Osteoblast (primary cell): ENCODE results near the gene HSPBP1. TPM values are rescaled to one million over a fixed set of nuclear protein-coding genes. Genes with fewer than 3 reads are reported as not detected.
"Not testable (repeated sequence)": the region's sequence is repeated elsewhere in the genome, so short reads cannot be mapped to it uniquely, and the experiment has no call there.

Experiments used
- DNase-seq: peaks from one replicate; pipeline ENCODE4 v3.0.0; 2011; ENCODE audit warnings: low spot score, mixed read lengths; ENCODE audit not compliant: insufficient read length; ENCODE audit errors: missing footprints
- H2AFZ ChIP-seq: 2 replicates; pipeline ENCODE4 v1.6.0; 2011; ENCODE audit warnings: mild to moderate bottlenecking, low read length
- H3K27ac ChIP-seq: 2 replicates; pipeline ENCODE4 v1.5.1; 2011; ENCODE audit warnings: mild to moderate bottlenecking, low read depth, low read length, moderate library complexity
- H3K27me3 ChIP-seq: 2 replicates; pipeline ENCODE4 v1.6.0; 2012; ENCODE audit warnings: mild to moderate bottlenecking, control low read depth, inconsistent platforms, low read length, moderate library complexity; ENCODE audit not compliant: insufficient read depth
- H3K36me3 ChIP-seq: 2 replicates; pipeline ENCODE4 v1.5.1; 2011; ENCODE audit warnings: mild to moderate bottlenecking, low read length, control low read depth, moderate library complexity; ENCODE audit not compliant: insufficient read depth
- H3K4me1 ChIP-seq: 2 replicates; pipeline ENCODE4 v1.5.1; 2011; ENCODE audit warnings: mild to moderate bottlenecking, low read length, control low read depth, moderate library complexity; ENCODE audit not compliant: insufficient read depth
- H3K4me2 ChIP-seq: 2 replicates; pipeline ENCODE4 v1.6.0; 2011; ENCODE audit warnings: mild to moderate bottlenecking, low read length; ENCODE audit not compliant: insufficient read depth
- H3K4me3 ChIP-seq: fragments of 200-600 bp; sonication (generic); 3 replicates; pipeline ENCODE4 v1.5.1; 2012; ENCODE audit warnings: mild to moderate bottlenecking, low read length, inconsistent platforms; ENCODE audit not compliant: insufficient read depth
- H3K79me2 ChIP-seq: 2 replicates; pipeline ENCODE4 v1.6.0; 2012; ENCODE audit warnings: mild to moderate bottlenecking, low read length, control low read depth, inconsistent platforms; ENCODE audit not compliant: insufficient read depth
- H3K9me3 ChIP-seq: 2 replicates; pipeline ENCODE4 v1.5.1; 2011; ENCODE audit warnings: low read depth, low read length, control low read depth
- H4K20me1 ChIP-seq: 2 replicates; pipeline ENCODE4 v1.6.0; 2012; ENCODE audit warnings: mild to moderate bottlenecking, low read length, control low read depth; ENCODE audit not compliant: insufficient read depth
- total RNA-seq: library from RNA; depleted of rRNA; stranded (reverse); fragments of >200 nt; gene quantifications from 2 replicates; pipeline ENCODE4 v1.2.3, GENCODE V29; 2012
- TF ChIP-seq, protein P1 (sequence below): IDR thresholded peaks from 2 replicates; pipeline ENCODE4 v1.5.1; 2011; ENCODE audit warnings: mild to moderate bottlenecking, low read depth, low read length, moderate library complexity; ENCODE audit errors: extremely low read depth

Gene HSPBP1
- total RNA-seq, 1 donor, result 26.4 TPM

DNA sequence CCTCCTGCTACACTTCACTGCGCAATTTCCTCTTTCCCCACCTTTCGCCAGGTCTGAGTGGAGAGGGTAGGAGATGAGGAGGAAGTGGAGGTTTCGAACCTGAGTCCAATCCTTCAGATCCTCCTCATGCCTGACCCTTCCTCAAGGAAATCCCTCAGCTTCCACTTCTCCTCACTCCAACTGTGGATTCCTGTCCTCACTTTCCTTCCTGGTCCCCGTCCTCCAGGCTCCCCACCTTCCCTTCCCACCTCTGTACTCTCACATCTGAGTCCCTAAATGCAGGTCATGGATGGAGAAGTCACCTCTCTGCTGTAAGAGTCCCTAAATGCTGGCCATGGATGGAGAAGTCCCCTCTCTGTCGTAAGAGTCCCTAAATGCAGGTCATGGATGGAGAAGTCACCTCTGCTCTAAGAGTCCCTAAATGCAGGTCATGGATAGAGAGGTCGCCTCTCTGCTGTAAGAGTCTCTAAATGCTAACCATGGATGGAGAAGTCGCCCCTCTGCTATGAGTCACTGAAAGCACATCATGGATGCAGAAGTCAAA lies 54.4 kb downstream of the HSPBP1 start:
- DNase-seq, result peak; percentile 56
- Histone ChIP-seq H3K79me2 (no peaks in the 10 kb centered on the region), H3K4me1 (no peaks in the 10 kb centered on the region), H3K27ac (no peak overlapping the region), H2AFZ (no peak overlapping the region), H4K20me1 (peaks cover 10% of the 10 kb centered on the region), H3K4me3 (no peak overlapping the region), H3K36me3 (peaks cover 6% of the 10 kb centered on the region), H3K27me3 (no peaks in the 10 kb centered on the region), H3K9me3 (no peaks in the 10 kb centered on the region), H3K4me2 (no peak overlapping the region)
- TF ChIP-seq, protein P1, sequence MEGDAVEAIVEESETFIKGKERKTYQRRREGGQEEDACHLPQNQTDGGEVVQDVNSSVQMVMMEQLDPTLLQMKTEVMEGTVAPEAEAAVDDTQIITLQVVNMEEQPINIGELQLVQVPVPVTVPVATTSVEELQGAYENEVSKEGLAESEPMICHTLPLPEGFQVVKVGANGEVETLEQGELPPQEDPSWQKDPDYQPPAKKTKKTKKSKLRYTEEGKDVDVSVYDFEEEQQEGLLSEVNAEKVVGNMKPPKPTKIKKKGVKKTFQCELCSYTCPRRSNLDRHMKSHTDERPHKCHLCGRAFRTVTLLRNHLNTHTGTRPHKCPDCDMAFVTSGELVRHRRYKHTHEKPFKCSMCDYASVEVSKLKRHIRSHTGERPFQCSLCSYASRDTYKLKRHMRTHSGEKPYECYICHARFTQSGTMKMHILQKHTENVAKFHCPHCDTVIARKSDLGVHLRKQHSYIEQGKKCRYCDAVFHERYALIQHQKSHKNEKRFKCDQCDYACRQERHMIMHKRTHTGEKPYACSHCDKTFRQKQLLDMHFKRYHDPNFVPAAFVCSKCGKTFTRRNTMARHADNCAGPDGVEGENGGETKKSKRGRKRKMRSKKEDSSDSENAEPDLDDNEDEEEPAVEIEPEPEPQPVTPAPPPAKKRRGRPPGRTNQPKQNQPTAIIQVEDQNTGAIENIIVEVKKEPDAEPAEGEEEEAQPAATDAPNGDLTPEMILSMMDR, result no peak

DNA sequence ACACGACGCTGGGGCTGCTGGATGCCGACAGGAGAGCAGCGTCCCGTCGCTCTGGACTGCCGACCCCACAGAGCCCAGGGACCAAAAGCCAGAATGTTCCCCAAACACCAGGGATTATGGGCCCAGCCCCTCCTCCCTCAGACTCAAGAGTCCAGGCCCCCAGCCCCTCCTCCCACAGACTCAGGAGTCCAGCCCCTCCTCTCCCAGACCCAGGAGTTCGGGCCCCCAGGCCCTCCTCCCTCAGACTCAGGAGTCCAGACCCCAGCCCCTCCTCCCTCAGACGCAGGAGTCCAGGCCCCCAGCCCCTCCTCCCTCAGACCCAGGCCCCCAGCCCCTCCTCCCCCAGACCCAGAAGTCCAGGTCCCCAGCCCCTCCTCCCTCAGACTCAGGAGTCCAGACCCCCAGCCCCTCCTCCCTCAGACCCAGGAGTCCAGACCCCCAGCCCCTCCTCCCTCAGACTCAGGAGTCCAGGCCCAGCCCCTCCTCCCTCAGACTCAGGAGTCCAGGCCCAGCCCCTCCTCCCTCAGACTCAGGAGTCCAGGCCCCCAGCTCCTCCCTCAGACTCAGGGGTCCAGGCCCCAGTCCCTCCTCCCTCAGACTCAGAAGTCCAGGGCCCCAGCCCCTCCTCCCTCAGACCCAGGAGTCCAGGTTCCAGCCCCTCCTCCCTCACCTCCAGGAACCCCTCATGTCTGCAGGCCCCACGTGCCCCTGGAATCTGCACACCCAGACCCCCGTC lies 55.1 kb downstream of the HSPBP1 start:
- peaks cover 10% of the 10 kb centered on the region for H4K20me1 ChIP-seq
- DNase-seq, result peak; percentile 32
- H2AFZ ChIP-seq, H3K9me3 ChIP-seq, H3K4me1 ChIP-seq, H3K4me2 ChIP-seq, H3K4me3 ChIP-seq, H3K36me3 ChIP-seq, H3K27me3 ChIP-seq, H3K79me2 ChIP-seq, H3K27ac ChIP-seq: not testable (repeated sequence)

DNA sequence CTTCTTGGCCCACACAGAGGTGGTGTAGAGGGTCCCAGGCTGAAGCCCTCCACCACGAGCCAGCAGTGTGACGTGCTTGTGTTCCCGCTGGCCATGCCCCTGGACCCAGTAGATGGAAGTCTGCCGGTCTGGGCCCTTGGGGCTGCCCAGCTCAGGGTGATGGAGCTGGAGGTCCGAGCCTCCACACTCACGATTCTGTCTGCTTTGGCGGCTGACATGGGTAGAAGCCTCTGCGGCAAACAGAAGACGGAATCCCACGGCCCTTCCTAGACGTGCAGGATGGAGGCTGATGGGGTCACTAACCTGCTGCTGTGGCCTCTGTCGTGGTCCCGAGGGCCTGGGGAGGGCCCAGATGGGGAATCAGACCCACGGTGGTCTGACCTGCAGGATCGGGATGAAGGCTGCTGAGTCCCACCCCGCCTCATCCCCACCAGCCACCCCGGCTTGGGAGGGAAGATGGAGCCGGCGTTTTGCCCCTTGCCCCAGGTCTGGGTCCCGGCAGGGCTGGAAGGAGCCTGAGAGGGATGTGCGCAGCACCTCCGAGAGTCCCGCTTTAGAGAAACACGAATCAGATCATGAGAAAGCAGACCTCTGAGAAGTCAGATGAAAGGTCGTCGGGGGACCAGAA lies 55.8 kb downstream of the HSPBP1 start:
- Histone ChIP-seq H3K27me3 (no peaks in the 10 kb centered on the region), H3K27ac (no peak overlapping the region), H3K4me2 (no peak overlapping the region), H4K20me1 (peaks cover 10% of the 10 kb centered on the region), H2AFZ (no peak overlapping the region), H3K4me1 (no peaks in the 10 kb centered on the region), H3K36me3 (peaks cover 6% of the 10 kb centered on the region), H3K9me3 (no peaks in the 10 kb centered on the region), H3K79me2 (no peaks in the 10 kb centered on the region), H3K4me3 (no peak overlapping the region)
- DNase-seq, result peak; percentile 69
- TF ChIP-seq, protein P1, result no peak

DNA sequence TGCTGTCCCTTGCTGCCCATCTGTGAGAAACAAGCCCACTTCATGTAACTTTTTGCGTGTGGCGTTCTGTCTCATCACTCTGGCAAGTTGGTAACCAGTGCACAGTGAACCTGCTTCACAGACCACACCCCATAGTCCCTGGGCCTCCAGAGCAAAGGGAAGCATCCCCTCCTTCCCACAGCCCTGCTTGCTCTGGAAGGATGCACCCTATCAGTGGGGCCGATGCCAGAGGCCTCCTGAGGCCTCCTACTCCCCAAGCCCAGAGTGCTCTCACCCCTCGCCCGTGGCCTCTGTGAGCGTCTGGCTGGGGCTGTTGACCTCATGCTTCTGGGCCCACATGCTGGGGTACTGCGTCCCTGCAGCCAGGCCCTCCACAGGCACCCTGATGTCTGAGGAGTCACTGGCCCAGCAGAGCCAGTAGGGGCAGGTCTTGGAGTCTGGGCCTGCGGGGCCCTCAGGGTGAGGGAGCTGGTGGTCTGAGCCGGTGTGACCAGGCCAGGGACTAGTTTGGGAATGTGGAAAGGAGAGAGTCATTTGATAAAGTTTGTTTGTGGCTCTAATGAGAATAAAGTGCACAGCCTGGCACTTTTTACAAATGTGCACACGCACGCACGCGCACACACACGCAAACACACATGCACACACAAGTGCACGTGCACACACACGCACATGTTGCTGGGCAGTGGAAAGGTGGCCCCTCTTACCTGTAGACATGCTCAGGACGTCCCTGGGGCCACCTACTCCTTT lies 56.4 kb downstream of the HSPBP1 start:
- Histone ChIP-seq H3K9me3 (no peaks in the 10 kb centered on the region), H3K4me2 (no peak overlapping the region), H3K27ac (no peak overlapping the region), H3K4me3 (no peak overlapping the region), H4K20me1 (peaks cover 10% of the 10 kb centered on the region), H3K79me2 (no peaks in the 10 kb centered on the region), H3K36me3 (peaks cover 6% of the 10 kb centered on the region), H3K27me3 (no peaks in the 10 kb centered on the region), H3K4me1 (no peaks in the 10 kb centered on the region), H2AFZ (no peak overlapping the region)
- DNase-seq, result peak; percentile 72
- TF ChIP-seq, protein P1, result no peak
